ENCODE data around the gene GABRE.

GRCh38 chrX:151988706-151989299, 14.3 kb upstream of the GABRE start:
- TF ChIP-seq NR3C1 (IDR thresholded peaks at IDR 0.05) (no peak), POLR2A (IDR thresholded peaks at IDR 0.05; ENCODE audit: low read length) (no peak), PBX3 (IDR thresholded peaks at IDR 0.05) (no peak), FOSL2 (IDR thresholded peaks at IDR 0.05) (no peak), FOSL2 (CRISPR knock-in tag; IDR thresholded peaks at IDR 0.05) (no peak), EP300 (IDR thresholded peaks at IDR 0.05) (no peak), CHD4 (IDR thresholded peaks at IDR 0.05; ENCODE audit: borderline replicate concordance) (no peak), CTCF (IDR thresholded peaks at IDR 0.05) (no peak), CBX2 (IDR thresholded peaks at IDR 0.05; ENCODE audit: borderline replicate concordance, low read depth) (no peak)
